Activated CD4-positive, alpha-beta T cell treated with anti-CD3 and anti-CD28 coated beads for 24 hours (primary cell): ENCODE measurements around the gene PLCXD1.
"Not testable (repeated sequence)": the region's sequence is repeated elsewhere in the genome, so short reads cannot be mapped to it uniquely, and the experiment has no call there.

Experiments used
- DNase-seq, 2 donors: peaks; one replicate each; pipeline ENCODE4 v3.0.0-alpha.2; 2020; ENCODE audit warnings: low read depth in 2 of 2

Gene PLCXD1

GRCh38 chrX:350148-350533 lies 69.0 kb downstream of the PLCXD1 start:
- DNase-seq: no peak

- no peak for DNase-seq
Measured at GRCh38 chrX:350534-351323, 69.5 kb downstream of the PLCXD1 start.

- DNase-seq: not testable (repeated sequence)
Measured at GRCh38 chrX:351324-351641, 70.1 kb downstream of the PLCXD1 start.

- no peak for DNase-seq
Measured at GRCh38 chrX:351736-352135, 70.6 kb downstream of the PLCXD1 start.

GRCh38 chrX:352181-352580 lies 71.0 kb downstream of the PLCXD1 start:
- DNase-seq: no peak

GRCh38 chrX:352582-353314 lies 71.6 kb downstream of the PLCXD1 start:
- DNase-seq: no peak
